Adipose tissue (tissue), 3 donors: ENCODE data around the gene RPUSD3. TPM values are rescaled to one million over a fixed set of nuclear protein-coding genes. Genes with fewer than 3 reads are reported as not detected.
"Not testable (repeated sequence)": the region's sequence is repeated elsewhere in the genome, so short reads cannot be mapped to it uniquely, and the experiment has no call there.

Experiments used
- H3K27ac ChIP-seq: one replicate; pipeline ENCODE4 v1.5.1; 2013; ENCODE audit warnings: low read depth, low read length
- WGBS, 3 donors: extraction: QIAGEN DNeasy Blood & Tissue Kit; methylation state at CpG; one replicate each; pipeline ENCODE4 v1.1.7; 2013; 5-methylcytosine and 5-hydroxymethylcytosine counted together
- polyA plus RNA-seq, 3 donors: library from polyadenylated mRNA; stranded (reverse); fragments of 200-250 nt; gene quantifications; one replicate each; pipeline ENCODE4 v1.2.3, GENCODE V29; 2013
- donor health status: healthy with polysubstance abuse.
- donor health status: Bipolar disorder and iron deficiency.
- donor health status: healthy.

The RPUSD3 gene
- polyA plus RNA-seq, 3 donors: 20.7 to 27.8 (median 25.6) TPM

DNA sequence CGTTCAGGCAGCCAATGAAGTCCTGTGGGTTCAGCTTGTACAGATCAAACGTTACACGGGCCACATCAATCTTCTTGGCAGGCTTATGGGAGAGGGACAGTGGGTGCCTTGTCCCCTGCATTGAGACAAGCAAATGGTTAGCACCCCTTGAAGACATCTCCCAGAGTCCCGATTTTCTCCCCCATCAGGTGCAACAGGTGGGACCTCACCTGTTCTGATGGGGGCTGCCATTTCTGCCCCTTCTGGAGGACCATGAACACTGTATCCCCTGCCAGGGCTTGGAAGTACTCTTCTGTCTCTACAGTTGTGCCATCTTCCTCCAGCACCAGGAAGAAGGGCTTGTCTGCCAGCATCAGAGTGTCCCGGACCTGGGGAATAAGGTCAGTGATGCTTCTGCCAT, 26.1 kb upstream of the RPUSD3 start:
- no peak overlapping the region for H3K27ac ChIP-seq
- WGBS, 3 donors: 60 to 79% (median 76%) methylated on average over 5 of the region's 5 CpGs

DNA sequence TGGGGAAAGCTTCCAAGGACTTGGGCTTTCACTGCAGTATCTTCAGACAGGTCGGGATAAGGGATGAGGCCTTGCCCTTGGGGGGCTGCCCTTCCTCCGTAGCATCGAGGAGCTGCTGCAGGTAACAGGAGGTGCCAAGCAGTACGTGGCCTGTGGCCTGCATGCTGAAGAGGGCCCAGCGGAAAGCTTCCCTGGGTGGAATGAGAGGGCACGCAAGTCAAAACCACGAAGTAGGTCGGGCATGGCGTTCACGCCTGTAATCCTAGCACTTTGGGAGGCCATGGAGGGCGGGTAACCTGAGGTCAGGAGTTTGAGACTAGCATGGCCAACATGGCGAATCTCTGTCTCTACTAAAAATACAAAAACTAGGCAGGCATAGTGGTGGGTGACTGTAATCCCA, 23.3 kb upstream of the RPUSD3 start:
- H3K27ac ChIP-seq: no peak overlapping the region
- 85 to 90% (median 87%) methylated on average over 12 of the region's 12 CpGs for WGBS, 3 donors

DNA sequence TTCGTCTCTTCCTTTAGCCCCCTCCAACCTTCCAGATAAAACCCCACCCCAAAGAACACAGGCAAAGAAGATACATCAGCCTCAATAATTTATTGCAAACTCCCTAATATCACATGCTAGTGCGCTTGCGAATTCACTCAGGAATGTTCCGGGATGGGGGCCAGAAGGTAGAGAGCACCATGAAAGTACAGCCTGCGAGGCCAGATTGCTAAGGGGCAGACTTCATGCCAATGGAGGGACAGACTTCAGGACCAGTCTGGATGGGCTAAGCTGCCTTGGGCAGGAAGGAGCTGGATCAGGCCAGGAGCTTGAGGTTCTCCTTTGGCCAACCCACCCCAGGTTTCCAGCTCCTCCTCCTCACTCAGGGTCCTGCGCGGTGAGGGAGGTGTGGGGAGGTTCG, 22.8 kb upstream of the RPUSD3 start:
- 74 to 94% (median 75%) methylated on average over 8 of the region's 8 CpGs for WGBS, 3 donors
- no peak overlapping the region for H3K27ac ChIP-seq

DNA sequence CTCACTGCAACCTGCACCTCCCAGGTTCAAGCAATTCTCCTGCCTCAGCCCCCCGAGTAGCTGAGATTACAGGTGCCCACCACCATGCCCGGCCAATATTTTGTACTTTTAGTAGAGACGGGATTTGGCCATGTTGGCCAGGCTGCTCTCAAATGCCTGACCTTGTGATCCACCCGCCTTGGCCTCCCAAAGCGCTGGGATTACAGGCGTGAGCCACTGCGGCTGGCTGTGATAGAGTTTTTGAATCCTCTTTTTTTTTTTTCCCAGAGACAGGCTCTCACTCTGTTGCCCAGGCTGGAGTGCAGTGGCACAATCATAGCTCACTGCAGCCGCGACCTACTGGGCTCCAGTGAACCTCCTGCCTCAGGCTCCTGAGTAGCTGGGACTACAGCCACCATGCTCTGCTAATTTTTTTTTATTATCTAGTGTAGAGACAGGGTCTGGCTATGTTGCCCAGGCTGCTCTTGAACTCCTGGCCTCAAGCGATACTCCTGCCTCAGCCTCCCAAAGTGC, 21.4 kb upstream of the RPUSD3 start:
- H3K27ac ChIP-seq: not testable (repeated sequence)
- WGBS, 3 donors: 82 to 89% (median 85%) methylated on average over 10 of the region's 10 CpGs

DNA sequence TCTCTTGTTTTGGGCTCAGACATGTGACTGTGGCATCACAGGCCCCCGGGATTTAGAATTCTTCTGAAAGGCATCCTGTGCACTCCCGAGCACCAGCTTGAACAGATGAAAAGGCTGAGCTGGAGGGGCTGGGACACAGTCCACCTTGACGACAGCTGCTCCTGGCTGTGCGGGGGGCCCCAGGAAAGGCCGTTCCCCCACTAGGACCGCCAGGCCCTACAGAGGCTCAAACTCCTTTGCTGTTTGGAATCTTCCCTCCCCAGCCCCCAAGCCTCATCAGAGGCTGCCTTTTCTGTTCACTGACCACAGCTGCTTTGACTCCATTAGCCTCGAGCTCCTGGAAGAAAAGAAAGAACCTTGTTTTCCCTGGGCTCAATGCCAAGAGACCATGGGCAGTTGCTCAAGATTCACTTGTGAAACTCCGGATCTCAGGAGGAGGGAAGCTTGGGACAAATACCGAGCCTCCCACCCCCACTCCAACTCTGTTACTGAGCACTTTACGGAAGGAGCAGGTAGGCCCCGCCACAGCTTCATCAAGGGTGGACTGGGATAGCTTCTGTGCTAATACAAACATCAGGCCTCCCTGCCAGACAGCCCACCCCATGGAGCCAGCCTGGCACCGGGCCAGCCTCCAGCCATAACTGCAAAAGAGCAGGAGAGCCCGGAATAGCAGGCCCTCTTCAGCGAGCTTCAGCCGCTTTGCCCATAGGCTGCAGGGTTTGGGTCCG, 20.6 kb upstream of the RPUSD3 start:
- WGBS, 3 donors: 33 to 63% (median 42%) methylated on average over 16 of the region's 16 CpGs
- no peak overlapping the region for H3K27ac ChIP-seq

DNA sequence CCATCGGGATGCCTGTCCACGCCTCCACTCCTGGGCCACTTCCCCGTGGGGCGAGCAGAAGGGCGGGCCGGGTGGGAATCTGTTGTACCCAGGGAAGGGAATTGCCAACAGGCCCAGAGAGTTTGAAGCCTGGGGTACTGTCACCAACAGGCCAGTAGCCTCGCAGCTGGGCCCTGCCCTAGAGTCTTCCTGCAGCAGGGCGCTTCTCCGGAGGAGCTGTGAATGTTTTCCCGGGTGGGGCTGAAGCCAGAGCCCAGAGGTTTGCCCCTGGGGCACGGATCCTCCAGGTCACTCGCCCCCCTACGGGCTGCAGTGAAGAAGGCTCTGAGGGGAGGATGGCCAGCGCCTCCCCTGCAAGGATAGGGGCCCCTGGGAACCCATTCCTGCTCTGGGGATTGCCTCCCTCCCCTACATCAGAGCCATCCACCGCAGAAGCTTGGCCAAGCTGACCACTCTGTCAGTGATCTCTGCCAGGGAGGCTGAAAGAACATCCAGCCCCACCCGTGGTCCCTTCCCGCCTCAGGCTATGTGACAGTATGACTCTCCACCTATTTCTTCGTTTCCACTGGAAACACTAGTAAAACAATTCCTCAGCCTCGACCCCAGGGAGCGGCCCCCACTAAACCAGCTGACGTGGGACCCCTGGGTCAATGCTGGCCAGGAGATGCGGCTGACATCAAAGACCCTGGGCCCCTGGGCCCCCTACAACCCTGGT, 19.4 kb upstream of the RPUSD3 start:
- H3K27ac ChIP-seq: no peak overlapping the region
- 51 to 66% (median 56%) methylated on average over 22 of the region's 22 CpGs for WGBS, 3 donors

DNA sequence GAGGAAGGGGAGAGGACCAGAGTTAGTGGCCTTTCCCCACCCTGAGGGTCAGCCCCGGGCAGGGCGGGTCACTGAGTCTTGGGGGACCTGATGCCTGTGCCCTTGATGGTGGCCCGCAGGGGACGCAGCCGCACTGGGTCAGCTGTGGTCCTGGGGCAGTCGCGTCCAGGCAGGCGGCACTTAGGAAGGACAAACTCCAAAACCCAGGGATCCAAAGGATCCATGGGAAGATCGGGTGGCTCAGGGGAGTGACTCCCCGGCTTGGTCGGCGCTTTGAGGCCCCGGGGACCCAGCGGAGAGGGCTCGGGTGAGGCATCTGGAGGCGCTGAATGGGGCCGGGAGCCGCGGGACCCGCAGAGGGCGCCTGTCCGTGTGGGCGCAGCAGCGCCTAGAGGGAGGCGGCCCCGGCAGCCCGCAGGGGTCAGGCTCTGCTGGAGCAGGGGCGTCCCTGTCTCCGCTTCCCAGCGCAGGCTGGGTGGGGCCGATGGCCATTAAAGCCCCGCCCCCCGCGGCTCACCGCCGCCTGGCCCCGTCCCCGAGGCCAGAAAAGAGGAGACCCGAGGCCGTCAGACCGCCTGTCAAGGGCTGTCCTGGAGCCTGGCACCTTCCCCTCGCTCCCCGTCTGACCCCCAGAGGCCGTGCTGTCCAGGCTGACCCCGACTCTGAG, 18.7 kb upstream of the RPUSD3 start:
- 11 to 16% (median 15%) methylated on average over 42 to 45 of the region's 45 CpGs for WGBS, 3 donors
- no peak overlapping the region for H3K27ac ChIP-seq

DNA sequence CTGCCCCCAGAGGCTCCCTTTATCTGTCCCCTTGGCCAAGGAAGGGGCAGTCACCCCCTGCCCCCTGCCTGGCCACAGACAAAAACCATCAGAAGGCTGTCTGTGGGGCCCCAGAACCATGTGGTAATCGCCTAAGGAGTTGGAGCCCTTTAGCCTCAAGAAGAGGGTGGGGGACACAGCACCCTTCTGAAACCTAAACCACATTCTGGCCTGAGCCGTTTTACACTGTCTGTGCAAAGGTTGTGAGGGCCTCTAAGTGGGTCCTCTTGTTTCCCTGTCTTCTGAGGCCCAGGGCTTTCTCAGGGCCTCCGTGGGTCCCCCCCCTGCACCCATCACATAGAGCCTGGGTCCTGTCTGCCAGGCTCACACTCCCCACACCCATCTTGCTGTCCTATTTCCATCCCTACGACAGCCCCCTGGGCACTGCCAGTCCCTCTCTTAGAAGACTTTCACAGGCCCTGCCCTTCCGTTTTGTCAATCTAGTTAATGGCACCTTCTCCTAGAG, 17.9 kb upstream of the RPUSD3 start:
- H3K27ac ChIP-seq: no peak overlapping the region
- 63 to 77% (median 68%) methylated on average over 5 of the region's 5 CpGs for WGBS, 3 donors

DNA sequence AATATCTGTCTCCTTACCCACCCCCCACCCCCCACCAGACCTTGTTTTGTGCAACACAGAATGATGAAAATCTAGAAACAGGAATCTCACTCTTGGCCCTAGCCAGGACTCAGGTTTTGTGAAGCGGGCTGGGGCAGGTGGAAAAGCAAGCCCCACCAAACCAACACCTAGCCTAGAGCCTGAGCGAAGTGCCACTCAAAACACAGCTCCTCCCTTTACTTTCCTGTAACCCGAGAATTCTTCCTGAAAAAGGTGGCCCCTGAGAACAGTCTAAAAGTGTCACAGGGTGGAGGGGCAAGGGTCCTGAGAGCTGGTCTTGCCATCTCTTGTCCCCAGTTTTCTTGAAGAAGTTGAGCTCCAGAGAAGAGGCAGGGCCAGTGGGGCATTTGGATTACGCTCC, 17.4 kb upstream of the RPUSD3 start:
- H3K27ac ChIP-seq: no peak overlapping the region
- WGBS, 3 donors: 84 to 92% (median 85%) methylated on average over 4 of the region's 4 CpGs

DNA sequence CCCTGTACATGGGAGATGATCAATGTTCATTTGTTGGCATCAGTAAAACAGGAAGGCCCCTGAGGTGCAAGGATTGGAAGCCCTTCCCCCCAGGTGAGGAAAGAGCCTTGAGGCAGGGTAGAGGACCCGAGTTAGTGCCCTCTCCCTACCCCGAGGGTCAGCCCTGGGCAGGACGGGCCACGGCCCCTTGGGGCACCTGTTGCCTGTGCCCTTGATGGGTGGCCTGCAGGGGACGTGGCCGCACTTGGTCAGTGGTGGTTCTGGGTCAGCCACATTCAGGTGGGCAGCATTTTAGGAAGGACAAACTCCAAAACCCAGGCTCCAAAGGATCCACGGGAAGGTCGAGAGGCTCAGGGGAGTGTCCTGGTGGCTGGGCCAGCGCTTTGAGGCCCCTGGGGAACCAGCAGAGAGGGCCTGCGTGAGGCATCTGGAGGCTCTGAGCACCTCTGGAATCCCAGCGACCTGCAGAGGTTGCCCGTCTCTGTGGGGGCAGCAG, 15.8 kb upstream of the RPUSD3 start:
- H3K27ac ChIP-seq: no peak overlapping the region
- 83 to 91% (median 89%) methylated on average over 12 of the region's 12 CpGs for WGBS, 3 donors

DNA sequence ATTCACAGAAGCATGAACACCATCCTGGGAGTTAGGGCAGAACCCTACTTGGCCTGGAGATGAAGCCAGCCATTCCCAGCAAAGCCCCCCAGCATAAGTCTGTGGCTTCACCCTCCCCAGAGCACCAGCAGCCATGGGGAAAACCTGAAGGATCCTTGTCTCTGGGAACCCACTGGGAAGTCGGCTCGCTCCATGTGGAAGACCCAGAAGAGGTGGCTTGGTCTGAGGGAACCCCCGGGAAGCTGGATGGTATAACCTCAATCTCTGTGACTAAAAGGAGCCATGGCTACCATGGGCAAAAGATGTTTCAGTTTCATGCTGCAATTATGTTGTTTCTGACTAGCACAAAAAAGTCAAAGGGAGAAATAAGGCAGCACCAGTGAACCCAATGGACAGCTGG, 11.8 kb upstream of the RPUSD3 start:
- WGBS, 3 donors: 93 to 97% (median 97%) methylated on average over 3 of the region's 3 CpGs
- H3K27ac ChIP-seq: no peak overlapping the region

DNA sequence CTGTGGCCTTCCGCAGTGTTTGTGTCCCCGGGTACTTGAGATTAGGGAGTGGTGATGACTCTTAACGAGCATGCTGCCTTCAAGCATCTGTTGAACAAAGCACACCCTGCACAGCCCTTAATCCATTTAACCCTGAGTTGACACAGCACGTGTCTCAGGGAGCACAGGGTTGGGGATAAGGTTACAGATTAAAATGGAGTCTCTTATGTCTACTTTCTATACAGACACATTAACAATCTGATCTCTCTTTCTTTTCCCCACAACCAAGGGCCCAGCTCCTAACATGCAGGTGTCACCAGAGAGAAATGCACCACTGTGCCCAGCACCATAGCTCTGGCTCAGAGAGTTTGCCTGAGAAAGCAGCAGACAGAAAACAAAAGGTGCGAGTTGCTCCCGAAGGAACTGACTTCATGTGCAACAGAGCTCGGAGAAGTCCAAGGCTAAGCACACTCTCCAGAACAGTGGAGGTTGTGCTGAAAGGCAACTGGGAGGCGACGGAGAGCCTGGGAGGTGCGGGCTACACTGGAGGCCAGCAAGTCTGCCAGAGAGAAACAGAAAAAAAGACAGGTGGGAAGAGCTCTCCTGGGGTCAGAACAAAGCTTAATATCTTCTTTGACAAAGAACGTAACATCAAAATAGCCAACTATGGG, 10.6 kb upstream of the RPUSD3 start:
- not testable (repeated sequence) for H3K27ac ChIP-seq
- WGBS, 3 donors: 60 to 88% (median 82%) methylated on average over 10 to 11 of the region's 11 CpGs

DNA sequence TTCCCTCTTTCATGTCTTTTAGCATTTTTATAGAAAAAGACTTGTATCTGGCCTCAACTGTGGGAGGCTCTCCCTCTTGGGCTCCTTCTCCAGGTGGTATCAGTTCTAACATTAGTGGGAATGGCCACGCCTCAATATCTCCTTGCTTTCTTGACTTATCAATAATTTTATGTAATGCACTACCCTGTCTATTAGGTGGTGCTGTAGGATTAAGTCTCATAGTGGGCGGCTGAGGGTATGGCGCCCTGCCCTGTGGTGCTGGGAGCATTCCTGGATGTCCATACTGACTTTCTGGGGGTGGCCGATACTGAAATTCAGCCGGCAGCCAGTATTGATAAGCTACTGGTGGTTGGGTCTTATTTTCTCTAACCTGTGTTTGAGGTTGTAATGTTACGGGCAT, 8.7 kb upstream of the RPUSD3 start:
- 88 to 95% (median 90%) methylated on average over 6 of the region's 6 CpGs for WGBS, 3 donors
- H3K27ac ChIP-seq: no peak overlapping the region

DNA sequence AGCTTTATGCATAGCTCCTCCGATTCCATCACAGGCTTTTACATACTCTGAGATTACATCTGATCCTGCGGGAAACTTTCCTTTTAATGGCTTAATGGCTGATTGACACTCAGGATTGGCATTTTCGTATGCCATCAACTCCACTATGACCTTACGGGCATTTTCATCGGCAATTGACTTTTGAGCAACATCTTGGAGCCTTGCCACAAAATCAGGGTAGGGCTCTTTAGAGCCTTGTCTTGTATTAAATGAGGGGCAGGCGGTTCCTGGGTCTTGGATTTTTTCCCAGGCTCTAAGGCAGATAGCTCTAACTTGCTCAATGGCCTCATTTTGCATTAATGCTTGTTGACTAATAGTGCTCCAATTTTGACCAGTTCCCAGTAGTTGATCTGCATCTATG, 8.1 kb upstream of the RPUSD3 start:
- WGBS, 3 donors: 55 to 68% (median 64%) methylated on average over 6 of the region's 6 CpGs
- not testable (repeated sequence) for H3K27ac ChIP-seq

DNA sequence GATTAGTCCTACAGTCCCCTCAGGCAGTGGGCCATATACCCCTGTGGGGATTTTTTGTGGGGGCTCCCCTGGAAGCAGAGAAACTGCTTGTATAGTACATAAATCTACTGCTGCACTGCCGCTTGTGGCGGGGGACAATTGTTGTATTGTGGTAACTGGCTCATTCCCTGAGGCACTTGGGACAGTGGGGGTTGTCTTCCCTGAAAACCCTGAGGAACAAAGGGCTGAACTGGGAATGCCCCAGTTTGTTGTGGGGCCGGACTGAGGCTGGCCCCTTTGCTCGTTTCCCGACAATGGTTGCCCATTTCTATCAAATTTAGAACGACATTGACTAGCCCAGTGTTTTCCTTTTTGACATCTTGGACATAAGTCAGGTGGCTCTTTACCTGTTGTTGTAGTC, 7.6 kb upstream of the RPUSD3 start:
- 87 to 97% (median 93%) methylated on average over 6 of the region's 6 CpGs for WGBS, 3 donors
- not testable (repeated sequence) for H3K27ac ChIP-seq

DNA sequence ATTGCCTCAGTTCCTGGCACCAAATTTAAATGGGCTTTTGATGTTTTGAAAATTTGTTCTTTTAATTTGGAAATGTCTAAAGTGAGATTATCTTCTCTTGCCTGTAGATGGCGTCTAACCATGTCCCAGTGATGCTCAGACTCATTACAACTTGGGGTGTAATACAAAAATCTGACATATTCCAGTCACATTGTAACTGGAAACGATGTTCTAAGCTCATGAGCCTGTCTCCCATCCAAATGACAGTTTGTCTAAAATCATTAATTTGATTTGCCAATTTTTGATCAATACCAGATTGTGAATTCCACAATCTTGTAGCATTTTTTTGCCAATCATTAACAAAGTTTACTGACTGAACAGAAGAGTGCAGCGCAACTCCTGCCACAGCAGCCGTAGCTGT, 5.1 kb upstream of the RPUSD3 start:
- not testable (repeated sequence) for H3K27ac ChIP-seq
- WGBS, 3 donors: 23 to 45% (median 33%) methylated on average over 4 of the region's 4 CpGs

DNA sequence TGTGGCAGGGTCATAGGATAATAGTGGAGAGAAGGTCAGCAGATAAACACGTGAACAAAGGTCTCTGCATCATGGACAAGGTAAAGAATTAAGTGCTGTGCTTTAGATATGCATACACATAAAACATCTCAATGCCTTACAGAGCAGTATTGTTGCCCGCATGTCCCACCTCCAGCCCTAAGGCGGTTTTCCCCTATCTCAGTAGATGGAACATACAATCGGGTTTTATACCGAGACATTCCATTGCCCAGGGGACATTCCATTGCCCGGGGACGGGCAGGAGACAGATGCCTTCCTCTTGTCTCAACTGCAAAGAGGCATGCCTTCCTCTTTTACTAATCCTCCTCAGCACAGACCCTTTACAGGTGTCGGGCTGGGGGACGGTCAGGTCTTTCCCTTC, 4.1 kb upstream of the RPUSD3 start:
- H3K27ac ChIP-seq: not testable (repeated sequence)
- 60 to 69% (median 64%) methylated on average over 3 to 9 of the region's 9 CpGs for WGBS, 3 donors

DNA sequence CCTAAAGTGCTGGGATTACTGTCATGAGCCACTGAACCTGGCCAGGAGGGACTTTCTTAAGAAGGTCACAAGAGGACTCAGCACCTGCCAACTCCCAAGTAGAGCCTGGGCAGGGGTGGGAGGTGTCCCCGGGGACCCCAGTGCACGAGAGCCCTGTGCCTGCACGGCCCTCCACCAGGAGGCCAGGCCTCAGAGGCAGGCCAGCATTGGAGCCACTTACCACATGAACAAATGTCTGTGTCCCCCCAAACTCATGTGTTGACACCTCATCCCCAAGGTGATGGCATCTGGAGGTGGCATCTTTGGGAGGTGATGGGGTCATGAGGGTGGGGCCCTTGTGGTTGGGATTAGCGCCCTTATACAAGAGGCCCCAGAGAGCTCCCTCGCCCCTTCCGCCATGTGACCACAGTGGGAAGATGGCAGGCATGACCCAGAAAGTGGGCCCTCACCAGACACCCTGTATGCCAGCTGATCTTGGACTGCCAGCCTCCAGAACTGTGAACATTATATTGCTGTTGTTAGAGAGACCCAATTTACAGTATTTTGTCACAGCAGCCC, 3.2 kb upstream of the RPUSD3 start:
- WGBS, 3 donors: 92 to 96% (median 94%) methylated on average over 6 of the region's 6 CpGs
- no peak overlapping the region for H3K27ac ChIP-seq
